Measurements from ENCODE around the gene TSEN2. TPM values are rescaled to one million over a fixed set of nuclear protein-coding genes. Genes with fewer than 3 reads are reported as not detected.

The TSEN2 gene
- total and polyA plus RNA-seq, 9 of the 15 experiments (the other 6 are each of a cell fraction or from before 2014, with no cell fraction given), result 38.5 to 76.3 (median 46.6) TPM

GRCh38 chr3:12556690-12557472, 72.6 kb downstream of the TSEN2 start, which contains the start of gene MKRN2 (continued):
- TF ChIP-seq ZNF717 (CRISPR knock-in tag; IDR thresholded peaks at IDR 0.05), result no peak
- TF ChIP-seq NFIC (IDR thresholded peaks at IDR 0.05), result peak; percentile 64
- peak; percentile 100 for TF ChIP-seq POLR2G (IDR thresholded peaks at IDR 0.05; ENCODE audit: low read depth, low read length)
- TF ChIP-seq JUN (IDR thresholded peaks at IDR 0.05; ENCODE audit: borderline replicate concordance, low read depth, low read length), result peak; percentile 54
- peak; percentile 64; the same call in 1 of the 2 replicates for TF ChIP-seq JUN (CRISPR knock-in tag; IDR thresholded peaks at IDR 0.05; ENCODE audit: borderline replicate concordance)
- 0 out of 2 replicates have a peak, but pooled peaks have one; percentile 11 for TF ChIP-seq SMC3 (conservative IDR thresholded peaks at IDR 0.05; ENCODE audit: insufficient read depth, low read depth, low read length)
- TF ChIP-seq NFATC3 (IDR thresholded peaks at IDR 0.05), result no peak
- 0 out of 2 replicates have a peak, but pooled peaks have one; percentile 69 for TF ChIP-seq ZBTB49 (CRISPR knock-in tag; IDR thresholded peaks at IDR 0.05; ENCODE audit: borderline replicate concordance)
- peak; percentile 96 for TF ChIP-seq MTA3 (IDR thresholded peaks at IDR 0.05; ENCODE audit: borderline replicate concordance)
- TF ChIP-seq TCF7 (IDR thresholded peaks at IDR 0.05; ENCODE audit: borderline replicate concordance), result peak; percentile 70
- peak; percentile 93; the same call in 1 of the 2 replicates for TF ChIP-seq ZNF282 (CRISPR knock-in tag; IDR thresholded peaks at IDR 0.05)
- peak; percentile 60; the same call in 1 of the 2 replicates for TF ChIP-seq BRD4 (IDR thresholded peaks at IDR 0.05)
- peak in 1 of 2 experiments; percentile 88; a peak in 1 of 3 replicates for TF ChIP-seq CBX3 (IDR thresholded peaks at IDR 0.05; ENCODE audit: borderline replicate concordance in 1 of 2, low read length in 2 of 2)
- TF ChIP-seq CREM (IDR thresholded peaks at IDR 0.05; ENCODE audit: low read depth), result peak; percentile 89
- TF ChIP-seq SAP30 (IDR thresholded peaks at IDR 0.05; ENCODE audit: borderline replicate concordance, insufficient read depth, low read depth, low read length, poor library complexity, severe bottlenecking), result peak; percentile 66
- no peak for TF ChIP-seq MITF (IDR thresholded peaks at IDR 0.05)
- peak; percentile 80 for TF ChIP-seq BHLHE40 (IDR thresholded peaks at IDR 0.05; ENCODE audit: low read length)
- peak; percentile 86 for TF ChIP-seq HNRNPL (IDR thresholded peaks at IDR 0.05; ENCODE audit: low read depth, low read length)
- peak; percentile 70 for TF ChIP-seq EP300 (IDR thresholded peaks at IDR 0.05; ENCODE audit: low read length)
- no peak for TF ChIP-seq ZNF239 (CRISPR knock-in tag; IDR thresholded peaks at IDR 0.05)
- peak; percentile 96 for TF ChIP-seq GABPA (tag; conservative IDR thresholded peaks at IDR 0.05; ENCODE audit: low read depth)
- TF ChIP-seq GTF2E2 (tag; IDR thresholded peaks at IDR 0.05), result peak; percentile 92
- peak; percentile 98 for TF ChIP-seq CCNT2 (IDR thresholded peaks at IDR 0.05; ENCODE audit: borderline replicate concordance, extremely low read depth, insufficient read length, low read depth, low read length)
- TF ChIP-seq PREB (CRISPR knock-in tag; IDR thresholded peaks at IDR 0.05), result no peak
- TF ChIP-seq MTA2 (IDR thresholded peaks at IDR 0.05; ENCODE audit: low read depth), result no peak

All from K562 (cell line).